Astrocyte (in vitro differentiated cells and primary cell): ENCODE data around the gene IFI44.

Experiments used
- CTCF ChIP-seq: IDR thresholded peaks from 2 replicates; pipeline ENCODE4 v1.5.1; 2011; ENCODE audit warnings: low read depth, mild to moderate bottlenecking, inconsistent platforms, low read length, moderate library complexity; ENCODE audit not compliant: insufficient read depth
- EZH2 ChIP-seq: IDR thresholded peaks from 2 replicates; pipeline ENCODE4 v1.6.1; 2012; ENCODE audit warnings: mild to moderate bottlenecking, low read length, inconsistent platforms; ENCODE audit not compliant: insufficient read depth

- no peak for TF ChIP-seq EZH2
- TF ChIP-seq CTCF: no peak
Measured at GRCh38 chr1:78702426-78702825, 52.8 kb downstream of the IFI44 start.
